ENCODE measurements around the gene STAB2. TPM values are rescaled to one million over a fixed set of nuclear protein-coding genes. Genes with fewer than 3 reads are reported as not detected.

The STAB2 gene, protein sequence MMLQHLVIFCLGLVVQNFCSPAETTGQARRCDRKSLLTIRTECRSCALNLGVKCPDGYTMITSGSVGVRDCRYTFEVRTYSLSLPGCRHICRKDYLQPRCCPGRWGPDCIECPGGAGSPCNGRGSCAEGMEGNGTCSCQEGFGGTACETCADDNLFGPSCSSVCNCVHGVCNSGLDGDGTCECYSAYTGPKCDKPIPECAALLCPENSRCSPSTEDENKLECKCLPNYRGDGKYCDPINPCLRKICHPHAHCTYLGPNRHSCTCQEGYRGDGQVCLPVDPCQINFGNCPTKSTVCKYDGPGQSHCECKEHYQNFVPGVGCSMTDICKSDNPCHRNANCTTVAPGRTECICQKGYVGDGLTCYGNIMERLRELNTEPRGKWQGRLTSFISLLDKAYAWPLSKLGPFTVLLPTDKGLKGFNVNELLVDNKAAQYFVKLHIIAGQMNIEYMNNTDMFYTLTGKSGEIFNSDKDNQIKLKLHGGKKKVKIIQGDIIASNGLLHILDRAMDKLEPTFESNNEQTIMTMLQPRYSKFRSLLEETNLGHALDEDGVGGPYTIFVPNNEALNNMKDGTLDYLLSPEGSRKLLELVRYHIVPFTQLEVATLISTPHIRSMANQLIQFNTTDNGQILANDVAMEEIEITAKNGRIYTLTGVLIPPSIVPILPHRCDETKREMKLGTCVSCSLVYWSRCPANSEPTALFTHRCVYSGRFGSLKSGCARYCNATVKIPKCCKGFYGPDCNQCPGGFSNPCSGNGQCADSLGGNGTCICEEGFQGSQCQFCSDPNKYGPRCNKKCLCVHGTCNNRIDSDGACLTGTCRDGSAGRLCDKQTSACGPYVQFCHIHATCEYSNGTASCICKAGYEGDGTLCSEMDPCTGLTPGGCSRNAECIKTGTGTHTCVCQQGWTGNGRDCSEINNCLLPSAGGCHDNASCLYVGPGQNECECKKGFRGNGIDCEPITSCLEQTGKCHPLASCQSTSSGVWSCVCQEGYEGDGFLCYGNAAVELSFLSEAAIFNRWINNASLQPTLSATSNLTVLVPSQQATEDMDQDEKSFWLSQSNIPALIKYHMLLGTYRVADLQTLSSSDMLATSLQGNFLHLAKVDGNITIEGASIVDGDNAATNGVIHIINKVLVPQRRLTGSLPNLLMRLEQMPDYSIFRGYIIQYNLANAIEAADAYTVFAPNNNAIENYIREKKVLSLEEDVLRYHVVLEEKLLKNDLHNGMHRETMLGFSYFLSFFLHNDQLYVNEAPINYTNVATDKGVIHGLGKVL (N-terminal part only)
- polyA plus RNA-seq (not detected in 2 replicates), polyA minus RNA-seq (not detected in 2 replicates)

DNA sequence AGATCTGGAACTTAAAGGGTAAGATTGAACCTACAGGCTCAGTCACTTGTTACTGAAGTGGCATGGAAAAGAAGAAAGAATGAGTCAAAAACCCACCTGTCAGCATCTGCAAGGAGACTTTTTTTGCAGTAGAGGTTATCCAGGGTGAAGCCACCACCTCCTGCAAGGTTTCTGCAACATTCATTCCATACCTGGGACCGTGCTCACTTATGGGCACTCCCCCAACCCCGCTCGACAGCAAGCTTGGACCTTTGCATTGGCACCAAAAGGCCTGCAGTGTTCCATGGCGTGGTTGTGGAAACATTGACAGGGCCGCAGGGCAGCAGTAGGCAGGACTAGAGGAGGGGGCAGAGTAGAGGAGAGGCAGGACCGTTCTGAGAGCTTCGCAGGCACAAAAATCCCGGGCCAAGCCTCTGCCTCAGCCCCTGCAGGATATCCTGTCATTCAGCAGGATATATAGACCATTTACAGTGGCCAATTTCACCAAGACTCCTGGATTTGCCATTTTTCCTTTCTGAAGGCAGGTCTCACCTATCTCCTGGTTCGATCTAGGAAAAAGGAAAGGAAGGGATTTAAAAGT, at the start of gene STAB2:
TSS of gene STAB2 (plus strand) at position 483 of the 580 bp plus-strand sequence. CDS start 204 bp downstream, outside the sequence.
- Histone ChIP-seq H3K4me2 (ENCODE audit: low read length) (no peak within 1 kb of the TSS), H3K27me3 (ENCODE audit: insufficient read depth, low read depth, low read length) (no peaks in the 10 kb centered on the region), H3K9me2 (ENCODE audit: insufficient read depth, low read length) (no peaks in the 10 kb centered on the region), H3K27ac (ENCODE audit: low read length) (no peak within 1 kb of the TSS), H3K79me2 (replicated peaks; ENCODE audit: insufficient read depth, low read length) (no peaks in the 10 kb centered on the region), H3F3A (ENCODE audit: insufficient read depth, low read length, poor library complexity, severe bottlenecking) (no peaks in the 10 kb centered on the region), H3K9me3 (ENCODE audit: low read length) (no peaks in the 10 kb centered on the region), H2AFZ (ENCODE audit: low read depth, low read length) (no peak within 1 kb of the TSS), H3K36me3 (ENCODE audit: insufficient read depth, low read length) (no peaks in the 10 kb centered on the region), H4K20me1 (ENCODE audit: insufficient read depth) (no peaks in the 10 kb centered on the region), H3K9ac (ENCODE audit: low read length) (no peak within 1 kb of the TSS), H3K4me3 (ENCODE audit: low read length) (no peak within 1 kb of the TSS)
- TF ChIP-seq SMC3 (conservative IDR thresholded peaks at IDR 0.05; ENCODE audit: poor library complexity) (no peak), TAF1 (IDR thresholded peaks at IDR 0.05; ENCODE audit: low read depth) (no peak)
- TF ChIP-seq, protein P1, sequence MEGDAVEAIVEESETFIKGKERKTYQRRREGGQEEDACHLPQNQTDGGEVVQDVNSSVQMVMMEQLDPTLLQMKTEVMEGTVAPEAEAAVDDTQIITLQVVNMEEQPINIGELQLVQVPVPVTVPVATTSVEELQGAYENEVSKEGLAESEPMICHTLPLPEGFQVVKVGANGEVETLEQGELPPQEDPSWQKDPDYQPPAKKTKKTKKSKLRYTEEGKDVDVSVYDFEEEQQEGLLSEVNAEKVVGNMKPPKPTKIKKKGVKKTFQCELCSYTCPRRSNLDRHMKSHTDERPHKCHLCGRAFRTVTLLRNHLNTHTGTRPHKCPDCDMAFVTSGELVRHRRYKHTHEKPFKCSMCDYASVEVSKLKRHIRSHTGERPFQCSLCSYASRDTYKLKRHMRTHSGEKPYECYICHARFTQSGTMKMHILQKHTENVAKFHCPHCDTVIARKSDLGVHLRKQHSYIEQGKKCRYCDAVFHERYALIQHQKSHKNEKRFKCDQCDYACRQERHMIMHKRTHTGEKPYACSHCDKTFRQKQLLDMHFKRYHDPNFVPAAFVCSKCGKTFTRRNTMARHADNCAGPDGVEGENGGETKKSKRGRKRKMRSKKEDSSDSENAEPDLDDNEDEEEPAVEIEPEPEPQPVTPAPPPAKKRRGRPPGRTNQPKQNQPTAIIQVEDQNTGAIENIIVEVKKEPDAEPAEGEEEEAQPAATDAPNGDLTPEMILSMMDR (IDR thresholded peaks at IDR 0.05; ENCODE audit: poor library complexity, severe bottlenecking), result no peak

DNA sequence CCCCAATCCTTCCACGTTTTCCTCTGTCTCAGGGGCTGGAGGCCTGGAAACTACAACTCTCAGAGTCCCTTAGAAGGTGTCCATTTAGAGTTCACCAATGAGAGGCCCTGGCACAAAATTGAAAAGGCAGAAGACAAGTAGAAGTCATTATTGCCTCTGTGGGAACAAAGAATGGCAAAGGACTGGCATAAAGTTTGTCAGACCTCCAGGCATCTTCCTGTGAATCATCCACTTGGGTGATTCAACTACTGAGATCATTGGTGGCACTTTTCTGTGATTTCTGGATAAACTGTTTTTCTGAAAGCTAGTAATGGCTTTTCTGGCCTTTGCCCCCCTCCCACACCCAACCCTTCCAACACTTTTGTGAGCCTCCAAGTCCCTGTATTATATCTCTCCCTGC, 48.7 kb upstream of the STAB2 start:
- H3K4me3 ChIP-seq (ENCODE audit: low read length), result no peak overlapping the region

More for the DNA sequence above, 48.7 kb upstream of the STAB2 start:
- H3K36me3 ChIP-seq (ENCODE audit: insufficient read depth, low read length), result no peaks in the 10 kb centered on the region
- H3K9me3 ChIP-seq (ENCODE audit: low read length), result no peaks in the 10 kb centered on the region
- H3K79me2 ChIP-seq (replicated peaks; ENCODE audit: insufficient read depth, low read length), result no peaks in the 10 kb centered on the region
- H3K27me3 ChIP-seq (ENCODE audit: insufficient read depth, low read depth, low read length), result no peaks in the 10 kb centered on the region
- no peaks in the 10 kb centered on the region for H3K9me2 ChIP-seq (ENCODE audit: insufficient read depth, low read length)
- TF ChIP-seq REST (IDR thresholded peaks at IDR 0.05; ENCODE audit: borderline replicate concordance) (no peak), TAF1 (IDR thresholded peaks at IDR 0.05; ENCODE audit: low read depth) (no peak), EZH2 (IDR thresholded peaks at IDR 0.05; ENCODE audit: borderline replicate concordance, insufficient read depth, low read length, poor library complexity, severe bottlenecking) (no peak), MXI1 (conservative IDR thresholded peaks at IDR 0.05; ENCODE audit: poor library complexity, severe bottlenecking) (no peak), RAD21 (conservative IDR thresholded peaks at IDR 0.05) (no peak), SMC3 (conservative IDR thresholded peaks at IDR 0.05; ENCODE audit: poor library complexity) (no peak), POLR2AphosphoS5 (IDR thresholded peaks at IDR 0.05) (no peak), EP300 (conservative IDR thresholded peaks at IDR 0.05; ENCODE audit: poor library complexity, severe bottlenecking) (no peak)
- TF ChIP-seq, protein P1 (IDR thresholded peaks at IDR 0.05; ENCODE audit: poor library complexity, severe bottlenecking), result no peak
- H3K9ac ChIP-seq (ENCODE audit: low read length), result no peak overlapping the region
- no peak overlapping the region for H3K27ac ChIP-seq (ENCODE audit: low read length)
- no peak overlapping the region for H3K4me2 ChIP-seq (ENCODE audit: low read length)
- no peaks in the 10 kb centered on the region for H3F3A ChIP-seq (ENCODE audit: insufficient read depth, low read length, poor library complexity, severe bottlenecking)
- no peak overlapping the region for H2AFZ ChIP-seq (ENCODE audit: low read depth, low read length)
- no peaks in the 10 kb centered on the region for H4K20me1 ChIP-seq (ENCODE audit: insufficient read depth)

All from neural cell (in vitro differentiated cells).